ENCODE measurements around the gene MTLN. TPM values are rescaled to one million over a fixed set of nuclear protein-coding genes. Genes with fewer than 3 reads are reported as not detected.

Gene MTLN
- polyA plus RNA-seq, 1 of the 3 experiments (the other 2 are of a cell fraction): 45.6 TPM

Other genes starting within 250 kb of the MTLN start
- 1.7 and 5.2 TPM in 2 replicates for gene MALL, start 96.7 kb downstream of the MTLN start, polyA plus RNA-seq (2012; rRNA removed)
- 5.0 and 6.9 TPM in 2 replicates for gene NPHP1, start 7.5 kb downstream of the MTLN start, polyA plus RNA-seq (2012; rRNA removed)

Measured in SK-N-SH (cell line).